Spinal cord (tissue), 10 donors: ENCODE measurements around the gene POLR3C. TPM values are rescaled to one million over a fixed set of nuclear protein-coding genes. Genes with fewer than 3 reads are reported as not detected.

Experiments used
- DNase-seq, 6 donors: peaks; one replicate each; pipeline versions ENCODE4 v3.0.0 to v3.0.0-alpha.2; 2013 to 2015; ENCODE audit warnings: low spot score in 6 of 6, low read depth in 4 of 6
- H3K27ac ChIP-seq: one replicate; pipeline ENCODE4 v1.5.1; 2013; ENCODE audit warnings: low read depth, low read length, control low read depth
- H3K27me3 ChIP-seq: one replicate; pipeline ENCODE4 v1.6.1; 2013; ENCODE audit warnings: low read length; ENCODE audit not compliant: control insufficient read depth, insufficient read depth
- H3K36me3 ChIP-seq: one replicate; pipeline ENCODE4 v1.6.1; 2013; ENCODE audit warnings: low read length; ENCODE audit not compliant: control insufficient read depth, insufficient read depth
- H3K4me1 ChIP-seq: one replicate; pipeline ENCODE4 v1.6.1; 2013; ENCODE audit warnings: low read length; ENCODE audit not compliant: control insufficient read depth, insufficient read depth
- H3K4me3 ChIP-seq: one replicate; pipeline ENCODE4 v1.5.1; 2013; ENCODE audit warnings: low read depth, low read length, control low read depth
- H3K9me3 ChIP-seq: one replicate; pipeline ENCODE4 v1.6.1; 2013; ENCODE audit warnings: low read length; ENCODE audit not compliant: control insufficient read depth, insufficient read depth
- WGBS: methylation state at CpG from one replicate; pipeline ENCODE4 v1.1.5; 2013; ENCODE audit warnings: missing lambda C conversion rate; ENCODE audit not compliant: insufficient coverage; 5-methylcytosine and 5-hydroxymethylcytosine counted together
- polyA plus RNA-seq, 2 donors: library from polyadenylated mRNA; unstranded; fragments of 120-200 nt; gene quantifications; one replicate each; pipeline ENCODE4 v1.2.1, GENCODE V29; 2013; ENCODE audit not compliant: insufficient read length in 2 of 2
- total RNA-seq, 2 donors: library from RNA; depleted of rRNA in 1 of 2; stranded (reverse); fragments of 120-200 nt in 1 of 2; fragments of >200 nt in 1 of 2; gene quantifications; one replicate each; pipeline versions ENCODE4 v1.2.3 to v1.2.4, GENCODE V29; 2013 to 2014
- donor health status: healthy.

POLR3C gene
- total and polyA plus RNA-seq, 4 donors: 24.8 to 31.0 (median 25.4) TPM

- Histone ChIP-seq H3K4me3 (peak within 1 kb of the TSS; percentile 66), H3K9me3 (no peaks in the 10 kb centered on the region), H3K27ac (no peak within 1 kb of the TSS), H3K36me3 (no peaks in the 10 kb centered on the region), H3K27me3 (peaks cover 11% of the 10 kb centered on the region), H3K4me1 (peaks cover 10% of the 10 kb centered on the region)
- under 1% methylated on average over 29 of the region's 36 CpGs for WGBS
- DNase-seq: peak in 4 of 6 donors; percentile 65 to 92 (median 80)
These were observed 61.8 kb downstream of the POLR3C start, which contains the start of gene ANKRD35 for GRCh38 chr1:145885738-145886287. Gene ANKRD35, minus strand, starts transcription at chr1:145885866. Its CDS starts 108 bp downstream, at chr1:145885758.

GRCh38 chr1:145886390-145886789, 62.4 kb downstream of the POLR3C start:
- 40% methylated on average over 8 of the region's 11 CpGs for WGBS
- no peaks in the 10 kb centered on the region for H3K36me3 ChIP-seq
- no peaks in the 10 kb centered on the region for H3K9me3 ChIP-seq
- H3K27ac ChIP-seq: no peak overlapping the region
- DNase-seq: no peak
- no peak overlapping the region for H3K4me3 ChIP-seq
- peaks cover 10% of the 10 kb centered on the region for H3K4me1 ChIP-seq
- H3K27me3 ChIP-seq: peaks cover 11% of the 10 kb centered on the region

- DNase-seq: no peak
- no peaks in the 10 kb centered on the region for H3K9me3 ChIP-seq
- WGBS: 36% methylated on average over 2 of the region's 8 CpGs
- no peaks in the 10 kb centered on the region for H3K36me3 ChIP-seq
- H3K4me3 ChIP-seq: no peak overlapping the region
- H3K4me1 ChIP-seq: peaks cover 11% of the 10 kb centered on the region
- no peak overlapping the region for H3K27ac ChIP-seq
- peaks cover 11% of the 10 kb centered on the region for H3K27me3 ChIP-seq
These were observed 62.8 kb downstream of the POLR3C start for GRCh38 chr1:145886816-145887215.

- DNase-seq: no peak
- Histone ChIP-seq H3K9me3 (no peaks in the 10 kb centered on the region), H3K4me1 (peaks cover 19% of the 10 kb centered on the region), H3K27ac (no peak overlapping the region), H3K27me3 (peaks cover 11% of the 10 kb centered on the region), H3K4me3 (no peak overlapping the region), H3K36me3 (no peaks in the 10 kb centered on the region)
- WGBS: no CpG with 5 or more reads among the region's 5 CpGs
These were observed 63.6 kb downstream of the POLR3C start for GRCh38 chr1:145887631-145888030.

- DNase-seq: no peak
- H3K9me3 ChIP-seq: no peaks in the 10 kb centered on the region
- no peak overlapping the region for H3K4me3 ChIP-seq
- H3K4me1 ChIP-seq: peaks cover 22% of the 10 kb centered on the region
- 64% methylated on average over 3 of the region's 3 CpGs for WGBS
- H3K36me3 ChIP-seq: no peaks in the 10 kb centered on the region
- H3K27ac ChIP-seq: no peak overlapping the region
- peaks cover 6% of the 10 kb centered on the region for H3K27me3 ChIP-seq
These were observed 65.7 kb downstream of the POLR3C start for GRCh38 chr1:145889722-145890121.

- H3K4me1 ChIP-seq: peaks cover 12% of the 10 kb centered on the region
- H3K27me3 ChIP-seq: no peaks in the 10 kb centered on the region
- peak in 2 of 6 donors; percentile 27 to 38 for DNase-seq
- H3K27ac ChIP-seq: peak overlapping the region; percentile 83
- no peaks in the 10 kb centered on the region for H3K36me3 ChIP-seq
- no peaks in the 10 kb centered on the region for H3K9me3 ChIP-seq
- H3K4me3 ChIP-seq: no peak overlapping the region
- no CpG with 5 or more reads among the region's 1 CpG for WGBS
These were observed 67.1 kb downstream of the POLR3C start for GRCh38 chr1:145891143-145891542.

GRCh38 chr1:145891587-145892485, 67.8 kb downstream of the POLR3C start:
- H3K4me1 ChIP-seq: peaks cover 12% of the 10 kb centered on the region
- H3K36me3 ChIP-seq: no peaks in the 10 kb centered on the region
- H3K27ac ChIP-seq: peak overlapping the region; percentile 83
- 0% methylated on average over 1 of the region's 6 CpGs for WGBS
- peak in 5 of 6 donors; percentile 84 to 97 (median 86) for DNase-seq
- no peaks in the 10 kb centered on the region for H3K9me3 ChIP-seq
- peak overlapping the region; percentile 18 for H3K4me3 ChIP-seq
- H3K27me3 ChIP-seq: no peaks in the 10 kb centered on the region

GRCh38 chr1:145892486-145893087, 68.6 kb downstream of the POLR3C start:
- H3K27ac ChIP-seq: peak overlapping the region; percentile 83
- H3K4me1 ChIP-seq: peaks cover 12% of the 10 kb centered on the region
- H3K36me3 ChIP-seq: no peaks in the 10 kb centered on the region
- no peaks in the 10 kb centered on the region for H3K27me3 ChIP-seq
- H3K4me3 ChIP-seq: no peak overlapping the region
- WGBS: 11% methylated on average over 1 of the region's 3 CpGs
- peak in 2 of 6 donors; percentile 51 to 74 for DNase-seq
- H3K9me3 ChIP-seq: no peaks in the 10 kb centered on the region

- Histone ChIP-seq H3K4me3 (no peak overlapping the region), H3K4me1 (peaks cover 12% of the 10 kb centered on the region), H3K27ac (peak overlapping the region; percentile 48), H3K36me3 (no peaks in the 10 kb centered on the region), H3K9me3 (no peaks in the 10 kb centered on the region), H3K27me3 (no peaks in the 10 kb centered on the region)
- no peak for DNase-seq
- WGBS: 89% methylated on average over 4 of the region's 7 CpGs
These were observed 69.5 kb downstream of the POLR3C start for GRCh38 chr1:145893306-145894055.
